ENCODE results near the gene CEP164. TPM values are rescaled to one million over a fixed set of nuclear protein-coding genes. Genes with fewer than 3 reads are reported as not detected.

The CEP164 gene
- total and polyA plus RNA-seq, 2 of the 4 experiments (the other 2 are of a cell fraction), result 23.3 to 26.9 TPM

GRCh38 chr11:117380676-117381075 lies 53.0 kb downstream of the CEP164 start:
- Histone ChIP-seq H3K79me1 (ENCODE audit: low read depth in 1 of 2, low read length in 2 of 2) (peaks cover 0 to 9% of the 10 kb centered on the region in 2 experiments; a peak in 1 of 4 replicates), H3K23ac (ENCODE audit: low read depth, low read length) (no peak overlapping the region), H3K14ac (replicated peaks; ENCODE audit: low read depth, low read length) (no peak overlapping the region), H3K18ac (ENCODE audit: low read depth, low read length) (no peak overlapping the region), H3K9me1 (ENCODE audit: insufficient read depth, low read length) (peaks cover 11% of the 10 kb centered on the region), H2BK120ac (ENCODE audit: low read depth, low read length) (no peak overlapping the region), H2BK5ac (ENCODE audit: low read depth, low read length, poor library complexity, severe bottlenecking) (no peak overlapping the region), H3K9me3 (ENCODE audit: control insufficient read depth, insufficient read depth, low read length) (no peaks in the 10 kb centered on the region), H3K4me1 (ENCODE audit: control insufficient read depth, insufficient read depth, low read length) (peaks cover 4% of the 10 kb centered on the region; the same call in 1 of the 2 replicates), H3K4me2 (ENCODE audit: low read depth, low read length) (no peak overlapping the region), H2BK20ac (ENCODE audit: low read depth, low read length) (no peak overlapping the region), H3K4ac (ENCODE audit: low read depth, low read length) (no peak overlapping the region), H3K9ac (ENCODE audit: low read depth, low read length) (no peak overlapping the region), H4K8ac (ENCODE audit: low read depth in 2 of 2, low read length in 2 of 2) (no peak overlapping the region), H2BK15ac (ENCODE audit: low read depth, low read length) (no peak overlapping the region), H3K36me3 (ENCODE audit: control insufficient read depth, insufficient read depth, low read length) (peaks cover 51% of the 10 kb centered on the region), H2AK9ac (replicated peaks; ENCODE audit: low read depth, low read length, poor library complexity) (no peak overlapping the region), H3K4me3 (ENCODE audit: insufficient read depth, low read depth, low read length) (no peak overlapping the region), H4K91ac (ENCODE audit: insufficient read depth, low read depth, low read length) (no peak overlapping the region), H3K27me3 (ENCODE audit: control insufficient read depth, insufficient read depth, low read length) (no peaks in the 10 kb centered on the region), H3K27ac (ENCODE audit: insufficient read depth, low read length) (no peak overlapping the region), H4K5ac (ENCODE audit: low read depth, low read length) (no peak overlapping the region), H3K56ac (ENCODE audit: extremely low read depth, insufficient read depth, low read length) (no peak overlapping the region), H2AFZ (replicated peaks; ENCODE audit: low read length, poor library complexity) (no peak overlapping the region), H4K20me1 (ENCODE audit: insufficient read depth, low read length) (0 out of 2 replicates have a peak, but pooled peaks cover 6% of the 10 kb centered on the region), H2AK5ac (ENCODE audit: low read depth, low read length) (no peak overlapping the region)
- CTCF ChIA-PET, result no interaction called here
- TF ChIP-seq MAZ (IDR thresholded peaks at IDR 0.05; ENCODE audit: borderline replicate concordance, low read depth, low read length) (no peak), RAD21 (IDR thresholded peaks at IDR 0.05; ENCODE audit: low read length) (no peak), NFE2L2 (IDR thresholded peaks at IDR 0.05; ENCODE audit: low read depth, low read length) (no peak), CHD1 (IDR thresholded peaks at IDR 0.05; ENCODE audit: low read depth, low read length) (no peak), BHLHE40 (IDR thresholded peaks at IDR 0.05; ENCODE audit: low read depth, low read length) (no peak), RCOR1 (IDR thresholded peaks at IDR 0.05; ENCODE audit: insufficient replicate concordance, low read length) (no peak), FOS (IDR thresholded peaks at IDR 0.05; ENCODE audit: low read depth, low read length) (no peak), MXI1 (IDR thresholded peaks at IDR 0.05; ENCODE audit: borderline replicate concordance, low read depth, low read length) (no peak), POLR2A (IDR thresholded peaks at IDR 0.05; ENCODE audit: low read depth, low read length) (no peak), RFX5 (IDR thresholded peaks at IDR 0.05; ENCODE audit: low read depth, low read length) (no peak)
- in situ Hi-C loops (cut with MboI; ENCODE audit: low sequenced_read_pairs), result no loop called here
- POLR2A ChIA-PET (ENCODE audit: unreplicated experiment), result no interaction called here
- dilution Hi-C loops (cut with HindIII; ENCODE audit: low sequenced_read_pairs, unreplicated experiment), result no loop called here
- no peak for DNase-seq
- intact Hi-C loops (cut with micrococcal nuclease), result loop anchor here (10.0 kb wide), 1 partner anchor 636 kb away; no protein-coding TSS in a partner anchor
- WGBS, 2 experiments (ENCODE audit: extremely low coverage in 2 of 2, insufficient read length in 1 of 2), result 89% methylated on average over 4 of the region's 4 CpGs; no CpG with 5 or more reads in 1 of the 2 experiments
- no peak for ATAC-seq (ENCODE audit: low read depth)
- no TSS peak for BruUV-seq (replicated peaks)

Data from IMR-90 (cell line).